ENCODE measurements around the gene LCN15. TPM values are rescaled to one million over a fixed set of nuclear protein-coding genes. Genes with fewer than 3 reads are reported as not detected.

The LCN15 gene
- total RNA-seq, 1 donor from 2014 or later, result not detected

GRCh38 chr9:136784997-136785361 is 20.7 kb upstream of the LCN15 start:
- H3K9me3 Mint-ChIP-seq (ENCODE audit: unreplicated experiment), result no peaks in the 10 kb centered on the region

GRCh38 chr9:136784249-136784996 is 20.1 kb upstream of the LCN15 start:
- peaks cover 7% of the 10 kb centered on the region for H3K4me1 Mint-ChIP-seq (ENCODE audit: unreplicated experiment)
- H3K4me3 Mint-ChIP-seq (ENCODE audit: unreplicated experiment), result no peak overlapping the region
- no peak overlapping the region for H3K27ac Mint-ChIP-seq (ENCODE audit: unreplicated experiment)
- peaks cover 37% of the 10 kb centered on the region for H3K27me3 Mint-ChIP-seq (ENCODE audit: unreplicated experiment)
- no peaks in the 10 kb centered on the region for H3K36me3 Mint-ChIP-seq (ENCODE audit: unreplicated experiment)
- DNase-seq (ENCODE audit: extremely low spot score, unreplicated experiment), result no peak
- no peaks in the 10 kb centered on the region for H3K9me3 Mint-ChIP-seq (ENCODE audit: unreplicated experiment)
- TF ChIP-seq CTCF (IDR thresholded peaks at IDR 0.05), result peak; percentile 61

More at GRCh38 chr9:136784997-136785361, 20.7 kb upstream of the LCN15 start:
- peaks cover 10% of the 10 kb centered on the region for H3K4me1 Mint-ChIP-seq (ENCODE audit: unreplicated experiment)
- H3K27me3 Mint-ChIP-seq (ENCODE audit: unreplicated experiment), result peaks cover 32% of the 10 kb centered on the region
- H3K4me3 Mint-ChIP-seq (ENCODE audit: unreplicated experiment), result no peak overlapping the region
- H3K36me3 Mint-ChIP-seq (ENCODE audit: unreplicated experiment), result no peaks in the 10 kb centered on the region
- no peak for TF ChIP-seq CTCF (IDR thresholded peaks at IDR 0.05)
- H3K27ac Mint-ChIP-seq (ENCODE audit: unreplicated experiment), result no peak overlapping the region
- DNase-seq (ENCODE audit: extremely low spot score, unreplicated experiment), result no peak

- Mint-ChIP-seq H3K27ac (ENCODE audit: unreplicated experiment) (no peak overlapping the region), H3K36me3 (ENCODE audit: unreplicated experiment) (no peaks in the 10 kb centered on the region), H3K4me1 (ENCODE audit: unreplicated experiment) (peaks cover under 1% of the 10 kb centered on the region), H3K27me3 (ENCODE audit: unreplicated experiment) (peaks cover 57% of the 10 kb centered on the region), H3K4me3 (ENCODE audit: unreplicated experiment) (no peak overlapping the region), H3K9me3 (ENCODE audit: unreplicated experiment) (no peaks in the 10 kb centered on the region)
- no peak for TF ChIP-seq CTCF (IDR thresholded peaks at IDR 0.05)
- no peak for DNase-seq (ENCODE audit: extremely low spot score, unreplicated experiment)
These were observed 18.1 kb upstream of the LCN15 start for GRCh38 chr9:136782452-136782851.

GRCh38 chr9:136779808-136780207 is 15.5 kb upstream of the LCN15 start:
- no peak for TF ChIP-seq CTCF (IDR thresholded peaks at IDR 0.05)
- H3K9me3 Mint-ChIP-seq (ENCODE audit: unreplicated experiment), result no peaks in the 10 kb centered on the region
- no peaks in the 10 kb centered on the region for H3K4me1 Mint-ChIP-seq (ENCODE audit: unreplicated experiment)
- peaks cover 60% of the 10 kb centered on the region for H3K27me3 Mint-ChIP-seq (ENCODE audit: unreplicated experiment)
- H3K27ac Mint-ChIP-seq (ENCODE audit: unreplicated experiment), result no peak overlapping the region
- no peak for DNase-seq (ENCODE audit: extremely low spot score, unreplicated experiment)
- no peak overlapping the region for H3K4me3 Mint-ChIP-seq (ENCODE audit: unreplicated experiment)
- H3K36me3 Mint-ChIP-seq (ENCODE audit: unreplicated experiment), result no peaks in the 10 kb centered on the region

GRCh38 chr9:136777359-136777758 is 13.0 kb upstream of the LCN15 start:
- Mint-ChIP-seq H3K27ac (ENCODE audit: unreplicated experiment) (no peak overlapping the region), H3K4me3 (ENCODE audit: unreplicated experiment) (no peak overlapping the region), H3K4me1 (ENCODE audit: unreplicated experiment) (no peaks in the 10 kb centered on the region), H3K9me3 (ENCODE audit: unreplicated experiment) (peaks cover 4% of the 10 kb centered on the region), H3K27me3 (ENCODE audit: unreplicated experiment) (peaks cover 53% of the 10 kb centered on the region), H3K36me3 (ENCODE audit: unreplicated experiment) (no peaks in the 10 kb centered on the region)
- no peak for DNase-seq (ENCODE audit: extremely low spot score, unreplicated experiment)
- TF ChIP-seq CTCF (IDR thresholded peaks at IDR 0.05), result no peak
